Mucosa of descending colon (tissue), 3 donors: ENCODE results near the gene GNAQ. TPM values are rescaled to one million over a fixed set of nuclear protein-coding genes. Genes with fewer than 3 reads are reported as not detected.

Experiments used
- ATAC-seq: fragments of 200-7000 bp; cut with Tn5 transposase; one replicate; pipeline ENCODE4 v1.9.1; 2020; ENCODE audit warnings: mild to moderate bottlenecking, moderate library complexity
- DNase-seq, 3 donors: peaks; one replicate each; pipeline ENCODE4 v3.0.0-alpha.2; 2020
- H3K36me3 ChIP-seq: fragments of 200-600 bp; one replicate; pipeline ENCODE4 v1.8.0; 2021; ENCODE audit warnings: low read depth, mild to moderate bottlenecking
- H3K4me1 ChIP-seq: fragments of 200-600 bp; one replicate; pipeline ENCODE4 v1.8.0; 2021; ENCODE audit warnings: low read depth, mild to moderate bottlenecking
- H3K4me3 ChIP-seq: fragments of 200-600 bp; one replicate; pipeline ENCODE4 v1.8.0; 2021; ENCODE audit warnings: mild to moderate bottlenecking
- H3K9me3 ChIP-seq: fragments of 200-600 bp; one replicate; pipeline ENCODE4 v1.8.0; 2021; ENCODE audit warnings: mild to moderate bottlenecking
- intact Hi-C, 2 donors: fragments of 100-400 bp; cut with DNase I in 1 of 2; cut with micrococcal nuclease in 1 of 2; formaldehyde crosslinking; loops; one replicate each; pipeline versions ENCODE4 v1.11.0 to v1.11.1; 2022; cut with DNase I, micrococcal nuclease
- total RNA-seq, 3 donors: library from RNA; stranded (reverse); fragmentation: NEBNext Ultra II Directional in 2 of 3; extraction: Animal tissue kit (Norgen Biotek cat#: 25700) in 2 of 3; gene quantifications; one replicate each; pipeline versions ENCODE4 v1.2.1 to v1.2.4, GENCODE V29; 2021 to 2023
- TF ChIP-seq, protein P1 (sequence below): fragments of 200-600 bp; IDR thresholded peaks from one replicate; pipeline ENCODE4 v1.8.0; 2022; ENCODE audit warnings: antibody characterized with exemption, mild to moderate bottlenecking
- donor health status: DM: no; HTN: no; CAD: no; lungs with moderate emphysema.
- donor health status: DM: no; HTN: no; CAD: no.
- donor health status: DM: no; HTN: yes; CAD: no.

GNAQ gene
- total RNA-seq, 3 donors from 2014 or later = 95.9 to 115 (median 104) TPM

DNA sequence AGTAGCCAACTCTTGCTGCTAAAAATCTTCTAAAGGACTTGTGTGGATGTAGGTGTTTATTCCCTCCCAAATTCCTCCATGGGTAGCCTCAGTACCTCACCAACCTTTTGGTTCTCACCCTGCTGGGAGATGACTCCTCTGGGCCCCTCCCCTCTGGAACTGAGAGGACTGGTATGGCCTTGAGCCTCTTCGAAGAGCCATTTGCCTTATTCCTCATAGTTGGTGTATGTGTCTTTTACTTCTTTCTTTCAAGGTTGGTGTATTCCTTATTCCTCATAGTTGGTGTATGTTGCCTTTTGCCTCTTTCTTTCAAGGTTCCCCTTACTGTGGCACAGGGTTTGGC lies 48.3 kb downstream of the GNAQ start:
- TF ChIP-seq, protein P1, sequence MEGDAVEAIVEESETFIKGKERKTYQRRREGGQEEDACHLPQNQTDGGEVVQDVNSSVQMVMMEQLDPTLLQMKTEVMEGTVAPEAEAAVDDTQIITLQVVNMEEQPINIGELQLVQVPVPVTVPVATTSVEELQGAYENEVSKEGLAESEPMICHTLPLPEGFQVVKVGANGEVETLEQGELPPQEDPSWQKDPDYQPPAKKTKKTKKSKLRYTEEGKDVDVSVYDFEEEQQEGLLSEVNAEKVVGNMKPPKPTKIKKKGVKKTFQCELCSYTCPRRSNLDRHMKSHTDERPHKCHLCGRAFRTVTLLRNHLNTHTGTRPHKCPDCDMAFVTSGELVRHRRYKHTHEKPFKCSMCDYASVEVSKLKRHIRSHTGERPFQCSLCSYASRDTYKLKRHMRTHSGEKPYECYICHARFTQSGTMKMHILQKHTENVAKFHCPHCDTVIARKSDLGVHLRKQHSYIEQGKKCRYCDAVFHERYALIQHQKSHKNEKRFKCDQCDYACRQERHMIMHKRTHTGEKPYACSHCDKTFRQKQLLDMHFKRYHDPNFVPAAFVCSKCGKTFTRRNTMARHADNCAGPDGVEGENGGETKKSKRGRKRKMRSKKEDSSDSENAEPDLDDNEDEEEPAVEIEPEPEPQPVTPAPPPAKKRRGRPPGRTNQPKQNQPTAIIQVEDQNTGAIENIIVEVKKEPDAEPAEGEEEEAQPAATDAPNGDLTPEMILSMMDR = no peak
- Histone ChIP-seq H3K9me3 (no peaks in the 10 kb centered on the region), H3K4me3 (no peak overlapping the region), H3K4me1 (peaks cover 67% of the 10 kb centered on the region), H3K36me3 (no peaks in the 10 kb centered on the region)
- intact Hi-C loops = no loop called here
- DNase-seq (no peak), ATAC-seq (no peak)

DNA sequence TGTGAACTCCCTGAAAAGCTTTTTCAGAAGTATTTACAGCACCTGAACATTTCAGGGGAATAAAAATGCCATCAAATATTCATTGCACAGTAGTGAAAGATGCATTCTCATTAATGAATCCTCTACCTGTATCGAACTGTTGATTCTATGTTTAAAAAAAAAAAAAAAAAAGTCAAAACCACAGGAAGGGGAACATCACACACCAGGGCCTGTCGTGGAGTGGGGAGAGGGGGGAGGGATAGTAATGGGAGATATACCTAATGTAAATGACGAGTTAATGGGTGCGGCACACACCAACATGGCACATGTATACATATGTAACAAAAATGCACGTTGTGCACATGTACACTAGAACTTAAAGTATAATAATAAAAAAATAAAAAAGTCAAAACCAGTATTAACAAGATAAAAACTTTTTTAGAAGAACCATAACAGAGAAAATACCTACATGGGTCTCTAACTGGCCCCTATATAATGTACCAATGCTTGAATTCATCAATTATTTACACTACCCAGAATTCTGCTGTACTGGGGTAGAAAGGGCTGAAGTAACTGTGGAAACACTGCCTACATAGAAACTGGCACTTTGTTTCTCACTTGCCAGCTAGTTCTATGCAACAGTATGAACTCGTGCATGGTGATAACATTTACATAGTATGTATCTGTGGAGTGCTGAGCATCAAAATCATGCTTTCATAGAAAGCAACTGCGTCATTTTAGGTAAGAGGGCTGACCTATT lies 48.9 kb downstream of the GNAQ start:
- Histone ChIP-seq H3K4me3 (no peak overlapping the region), H3K9me3 (no peaks in the 10 kb centered on the region), H3K4me1 (peaks cover 69% of the 10 kb centered on the region), H3K36me3 (no peaks in the 10 kb centered on the region)
- DNase-seq (no peak), ATAC-seq (no peak)
- intact Hi-C loops = no loop called here
- TF ChIP-seq, protein P1 = no peak

DNA sequence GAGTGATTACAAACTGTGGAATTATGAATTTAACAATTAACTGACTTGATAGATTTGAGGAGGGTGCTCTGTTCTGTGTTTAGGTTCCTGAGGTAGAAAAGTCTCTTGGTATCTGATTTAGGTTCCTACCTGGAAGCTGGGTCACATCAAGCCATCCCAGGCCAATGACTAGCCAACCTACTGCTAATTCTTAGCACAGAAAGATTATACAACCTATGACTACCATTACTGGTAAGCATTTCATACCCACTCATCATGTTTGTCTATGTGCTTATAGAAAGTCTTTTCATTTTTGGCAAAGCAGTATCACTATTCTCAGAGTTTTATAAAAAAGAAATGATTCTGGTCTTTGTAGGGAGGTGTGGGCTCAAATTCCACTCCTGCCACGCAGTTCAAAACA lies 49.7 kb downstream of the GNAQ start:
- ATAC-seq = no peak
- TF ChIP-seq, protein P1 = no peak
- Histone ChIP-seq H3K9me3 (no peaks in the 10 kb centered on the region), H3K36me3 (no peaks in the 10 kb centered on the region), H3K4me3 (no peak overlapping the region), H3K4me1 (peaks cover 70% of the 10 kb centered on the region)
- intact Hi-C loops = no loop called here
- no peak for DNase-seq

DNA sequence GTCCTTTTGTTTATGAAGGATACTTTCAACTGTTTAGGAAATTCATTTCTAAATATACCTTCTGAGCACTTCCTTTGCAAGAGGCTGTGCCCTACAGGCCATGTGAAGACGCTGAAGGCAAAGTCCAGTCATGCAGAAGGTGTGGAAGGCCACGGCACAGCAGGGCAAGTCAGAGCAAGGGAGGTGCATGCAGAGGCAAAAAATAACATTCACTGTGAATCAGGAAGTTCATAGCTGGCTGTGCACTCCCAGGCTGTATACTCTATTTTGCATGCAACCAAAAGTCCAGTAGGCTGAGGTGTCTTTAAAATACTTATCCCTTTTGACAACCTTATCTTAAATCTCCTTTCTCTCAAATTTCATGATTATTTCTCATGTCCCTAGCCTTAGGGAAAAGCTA lies 50.3 kb downstream of the GNAQ start:
- Histone ChIP-seq H3K9me3 (no peaks in the 10 kb centered on the region), H3K4me1 (peaks cover 70% of the 10 kb centered on the region), H3K36me3 (no peaks in the 10 kb centered on the region), H3K4me3 (no peak overlapping the region)
- DNase-seq = peak; percentile 79 to 83 (median 81)
- ATAC-seq = peak; percentile 88
- TF ChIP-seq, protein P1 = no peak
- intact Hi-C loops = no loop called here

DNA sequence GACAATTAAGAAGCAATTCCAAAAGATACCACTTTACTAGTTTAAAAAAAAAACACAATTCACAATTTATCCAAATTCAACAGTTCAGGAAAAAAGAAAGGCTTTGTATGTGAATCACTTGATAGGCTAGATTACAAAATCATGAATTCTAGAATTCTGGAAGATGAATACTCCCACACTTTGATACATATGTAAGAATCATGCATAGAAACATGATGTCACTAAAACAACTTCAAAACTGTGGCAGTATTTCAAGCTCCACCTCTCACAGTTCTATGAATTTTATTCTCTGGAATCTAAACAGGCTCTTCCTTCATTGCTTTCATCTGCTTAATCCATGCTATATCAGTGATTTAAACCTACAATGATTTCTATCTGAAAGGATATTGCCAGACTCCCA lies 51.0 kb downstream of the GNAQ start:
- no peak for DNase-seq
- TF ChIP-seq, protein P1 = no peak
- intact Hi-C loops = no loop called here
- Histone ChIP-seq H3K4me3 (no peak overlapping the region), H3K9me3 (no peaks in the 10 kb centered on the region), H3K36me3 (no peaks in the 10 kb centered on the region), H3K4me1 (peaks cover 67% of the 10 kb centered on the region)
- ATAC-seq = no peak
